H1 (cell line): Measurements from ENCODE around the gene CIITA. TPM values are rescaled to one million over a fixed set of nuclear protein-coding genes. Genes with fewer than 3 reads are reported as not detected.
"Not testable (repeated sequence)": the region's sequence is repeated elsewhere in the genome, so short reads cannot be mapped to it uniquely, and the experiment has no call there.

ENCODE experiments used
- CTCF ChIA-PET: fragments of 300-600 bp; sonication (Branson Sonifier 250); formaldehyde crosslinking; loops from one replicate; lab custom pipeline; 2021; ENCODE audit not compliant: partially characterized antibody; lab: Charles Lee
- POLR2A ChIA-PET: fragments of 300-600 bp; sonication (Branson Sonifier 250); formaldehyde crosslinking; loops from one replicate; lab custom pipeline; 2021; ENCODE audit warnings: inconsistent platforms; ENCODE audit not compliant: partially characterized antibody; lab: Charles Lee
- DNase-seq, 2 experiments: peaks; one replicate each; pipeline versions ENCODE4 v3.0.0 to v3.0.0-alpha.2; 2010 to 2022; ENCODE audit warnings: low spot score in 2 of 2, low read depth in 1 of 2, mixed read lengths in 1 of 2
- FAIRE-seq: peaks from 2 replicates; lab custom pipeline; 2011; peaks lifted over from hg19 to GRCh38; lab: Jason Lieb, UNC
- H2AFZ ChIP-seq: 2 replicates; pipeline ENCODE4 v1.8.1; 2012; ENCODE audit warnings: low read length, inconsistent platforms
- H2AK5ac ChIP-seq: 2 replicates; pipeline ENCODE4 v1.6.1; 2013; ENCODE audit warnings: low read depth, low read length
- H2BK120ac ChIP-seq: replicated peaks from 2 replicates; pipeline ENCODE3; 2013; ENCODE audit warnings: low read depth, low read length, inconsistent platforms
- H2BK12ac ChIP-seq: 2 replicates; pipeline ENCODE4 v1.6.1; 2013; ENCODE audit warnings: low read depth, low read length
- H2BK15ac ChIP-seq: 2 replicates; pipeline ENCODE4 v1.6.1; 2013; ENCODE audit warnings: low read length
- H2BK20ac ChIP-seq: 2 replicates; pipeline ENCODE4 v1.6.1; 2013; ENCODE audit warnings: low read length
- H2BK5ac ChIP-seq: 2 replicates; pipeline ENCODE4 v1.6.1; 2013; ENCODE audit warnings: low read depth, low read length
- H3K14ac ChIP-seq: 2 replicates; pipeline ENCODE4 v1.6.1; 2013; ENCODE audit warnings: inconsistent platforms; ENCODE audit not compliant: insufficient read length
- H3K18ac ChIP-seq: 2 replicates; pipeline ENCODE4 v1.6.1; 2013; ENCODE audit warnings: low read length; ENCODE audit errors: extremely low read depth
- H3K23ac ChIP-seq: 2 replicates; pipeline ENCODE4 v1.6.1; 2013; ENCODE audit warnings: inconsistent platforms; ENCODE audit not compliant: insufficient read length
- H3K23me2 ChIP-seq: 2 replicates; pipeline ENCODE4 v1.6.1; 2013; ENCODE audit warnings: low read depth, low read length
- H3K27ac ChIP-seq: 2 replicates; pipeline ENCODE4 v1.6.1; 2011; ENCODE audit warnings: low read depth, low read length, inconsistent platforms
- H3K27me3 ChIP-seq, 4 experiments: replicated peaks in 1 of 4; 1 replicate in 1 of 4; 2 replicates in 3 of 4; pipeline versions ENCODE4 v1.6.1 to v1.8.1; 2011 to 2013; ENCODE audit warnings: low read length in 3 of 4, mild to moderate bottlenecking in 3 of 4, inconsistent platforms in 2 of 4, mixed read lengths in 2 of 4, moderate library complexity in 1 of 4; ENCODE audit not compliant: control insufficient read depth in 3 of 4, insufficient read depth in 3 of 4; ENCODE audit errors: extremely low read depth in 1 of 4
- H3K36me3 ChIP-seq, 4 experiments: 2 replicates each; pipeline versions ENCODE4 v1.6.1 to v1.8.1; 2011 to 2013; ENCODE audit warnings: mild to moderate bottlenecking in 4 of 4, low read length in 3 of 4, moderate library complexity in 2 of 4, control low read depth in 1 of 4, inconsistent platforms in 1 of 4; ENCODE audit not compliant: insufficient read depth in 4 of 4, control insufficient read depth in 2 of 4
- H3K4ac ChIP-seq: replicated peaks from 2 replicates; pipeline ENCODE3; 2013; ENCODE audit warnings: low read length, low read depth, mixed read lengths, inconsistent platforms; ENCODE audit not compliant: insufficient read length
- H3K4me1 ChIP-seq, 4 experiments: replicated peaks in 1 of 4; 1 replicate in 1 of 4; 2 replicates in 3 of 4; pipeline versions ENCODE4 v1.6.1 to v1.8.1; 2011 to 2013; ENCODE audit warnings: low read length in 3 of 4, inconsistent platforms in 2 of 4, mixed read lengths in 1 of 4; ENCODE audit not compliant: insufficient read depth in 4 of 4, control insufficient read depth in 3 of 4
- H3K4me2 ChIP-seq, 2 experiments: 2 replicates each; pipeline versions ENCODE4 v1.6.1 to v1.8.1; 2011 to 2013; ENCODE audit warnings: low read depth in 2 of 2, low read length in 2 of 2, control low read depth in 1 of 2, inconsistent platforms in 1 of 2, mild to moderate bottlenecking in 1 of 2; ENCODE audit not compliant: insufficient read depth in 1 of 2
- H3K4me3 ChIP-seq, 4 experiments: fragments of 200-600, 300-600 bp in 1 of 4; sonication (generic), shearing (Covaris generic), sonication (Bioruptor Twin) in 1 of 4; 2 replicates each; pipeline versions ENCODE4 v1.5.1 to v1.8.1; 2011 to 2016; ENCODE audit warnings: low read length in 4 of 4, low read depth in 3 of 4, control low read depth in 2 of 4, inconsistent platforms in 2 of 4, mild to moderate bottlenecking in 2 of 4, mixed read lengths in 1 of 4, moderate library complexity in 1 of 4; ENCODE audit not compliant: insufficient read depth in 2 of 4; ENCODE audit errors: extremely low read depth in 1 of 4
- H3K56ac ChIP-seq: replicated peaks from 2 replicates; pipeline ENCODE3; 2013; ENCODE audit warnings: low read depth, mild to moderate bottlenecking, mixed read lengths, low read length, inconsistent platforms; ENCODE audit not compliant: insufficient read length
- H3K79me1 ChIP-seq: 2 replicates; pipeline ENCODE4 v1.6.1; 2013; ENCODE audit warnings: low read depth, low read length, control low read depth
- H3K79me2 ChIP-seq, 2 experiments: 2 replicates each; pipeline versions ENCODE4 v1.6.1 to v1.8.1; 2012 to 2013; ENCODE audit warnings: low read length in 2 of 2, mild to moderate bottlenecking in 2 of 2, inconsistent platforms in 1 of 2; ENCODE audit not compliant: insufficient read depth in 2 of 2, control insufficient read depth in 1 of 2
- H3K9ac ChIP-seq, 4 experiments: replicated peaks in 1 of 4; 1 replicate in 1 of 4; 2 replicates in 3 of 4; pipeline versions ENCODE4 v1.6.1 to v1.8.1; 2011 to 2013; ENCODE audit warnings: low read depth in 3 of 4, low read length in 3 of 4, control low read depth in 2 of 4, mild to moderate bottlenecking in 2 of 4, moderate library complexity in 2 of 4, inconsistent platforms in 1 of 4; ENCODE audit errors: extremely low read depth in 1 of 4
- H3K9me3 ChIP-seq, 2 experiments: 2 replicates each; pipeline versions ENCODE4 v1.6.1 to v1.8.1; 2012 to 2013; ENCODE audit warnings: mild to moderate bottlenecking in 2 of 2, moderate library complexity in 2 of 2, control low read depth in 1 of 2, inconsistent platforms in 1 of 2, low read depth in 1 of 2, low read length in 1 of 2, mixed read lengths in 1 of 2; ENCODE audit not compliant: insufficient read depth in 2 of 2
- H4K20me1 ChIP-seq, 2 experiments: replicated peaks in 1 of 2; 2 replicates each; pipeline versions ENCODE3 to v1.8.1; 2011 to 2013; ENCODE audit warnings: inconsistent platforms in 2 of 2, low read length in 2 of 2, mild to moderate bottlenecking in 1 of 2; ENCODE audit not compliant: insufficient read depth in 2 of 2, control insufficient read depth in 1 of 2
- H4K5ac ChIP-seq: 2 replicates; pipeline ENCODE4 v1.6.1; 2013; ENCODE audit warnings: low read length, low read depth, mixed read lengths, inconsistent platforms; ENCODE audit not compliant: insufficient read length
- H4K8ac ChIP-seq: 2 replicates; pipeline ENCODE4 v1.8.0; 2013; ENCODE audit warnings: mild to moderate bottlenecking, moderate library complexity, low read length, inconsistent platforms; ENCODE audit not compliant: insufficient read depth; ENCODE audit errors: extremely low read depth
- H4K91ac ChIP-seq: replicated peaks from 2 replicates; pipeline ENCODE3; 2013; ENCODE audit warnings: low read length, mixed read lengths, inconsistent platforms; ENCODE audit not compliant: insufficient read length
- WGBS, 2 experiments: shearing (Covaris generic) in 1 of 2; methylation state at CpG; one replicate each; pipeline versions ENCODE4 v1.1.6 to v1.1.7; 2013 to 2015; ENCODE audit warnings: low lambda C conversion rate in 2 of 2, mixed read lengths in 2 of 2, inconsistent platforms in 1 of 2, low coverage in 1 of 2, missing lambda C conversion rate in 1 of 2; ENCODE audit not compliant: insufficient replicate concordance in 2 of 2, insufficient coverage in 1 of 2, insufficient read length in 1 of 2; ENCODE audit errors: extremely low coverage in 1 of 2, missing lambda C conversion rate in 1 of 2; 5-methylcytosine and 5-hydroxymethylcytosine counted together
- polyA plus RNA-seq, 7 experiments: library from polyadenylated mRNA; depleted of rRNA in 3 of 7; stranded (reverse) in 5 of 7; unstranded in 2 of 7; fragments of >200 nt in 5 of 7; fragments of 200-250 nt in 2 of 7; gene quantifications; 1 replicate in 5 of 7; 2 replicates in 1 of 7; 4 replicates in 1 of 7; pipeline versions ENCODE4 v1.2.1 to v1.2.3, GENCODE V29; 2011 to 2013; ENCODE audit warnings: missing spikeins in 2 of 7, mixed read lengths in 2 of 7
- total RNA-seq: library from RNA; stranded (reverse); fragmentation: NEBNext Ultra II Directional; extraction: Animal tissue kit (Norgen Biotek cat#: 25700); gene quantifications from 2 replicates; pipeline ENCODE4 v1.2.1, GENCODE V29; 2021

CIITA gene
- total and polyA plus RNA-seq, 2 of the 8 experiments (the other 6 are each of a cell fraction or from before 2014, with no cell fraction given), result 0.07 to 0.17 TPM

- H3K56ac ChIP-seq, H3K36me3 ChIP-seq, H3K9me3 ChIP-seq, H3K23me2 ChIP-seq, H2BK120ac ChIP-seq, H3K4me3 ChIP-seq, H2BK5ac ChIP-seq, H2AK5ac ChIP-seq, H4K8ac ChIP-seq, H3K4me2 ChIP-seq, H3K4ac ChIP-seq, H3K14ac ChIP-seq, H4K20me1 ChIP-seq, H3K4me1 ChIP-seq, POLR2A ChIA-PET, H3K79me2 ChIP-seq, H4K5ac ChIP-seq, H2AFZ ChIP-seq, H3K79me1 ChIP-seq, H3K9ac ChIP-seq, H4K91ac ChIP-seq, H3K27ac ChIP-seq, H3K23ac ChIP-seq, FAIRE-seq, DNase-seq, H3K18ac ChIP-seq, H2BK15ac ChIP-seq, H3K27me3 ChIP-seq, H2BK20ac ChIP-seq, H2BK12ac ChIP-seq: not testable (repeated sequence)
- CTCF ChIA-PET, result interaction anchor here (1.0 to 1.7 kb wide), 2 partner anchors 12 to 460 kb away, joined by 3 read pairs; no protein-coding TSS in a partner anchor
- 83% methylated on average over 18 of the region's 18 CpGs; no CpG with 5 or more reads in 1 of the 2 experiments for WGBS, 2 experiments
Observed at GRCh38 chr16:10829390-10830098, 47.5 kb upstream of the CIITA start.

DNA sequence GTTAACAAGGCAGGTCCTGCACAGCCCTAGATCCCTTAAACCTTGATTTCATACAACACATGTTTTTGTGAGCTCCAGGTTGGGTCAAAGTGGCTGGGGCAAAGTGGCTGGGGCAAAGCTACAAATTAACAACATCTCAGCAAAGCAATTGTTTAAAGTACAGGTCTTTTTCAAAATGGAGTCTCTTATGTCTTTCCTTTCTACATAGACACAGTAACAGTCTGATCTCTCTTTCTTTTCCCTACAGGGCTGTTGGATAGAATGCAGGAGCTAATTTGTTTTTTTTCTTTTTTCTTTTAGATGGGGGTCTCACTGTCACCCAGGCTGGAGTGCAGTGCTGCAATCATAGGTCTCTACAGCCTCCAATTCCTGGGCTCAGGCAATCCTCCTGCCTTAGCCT, 46.8 kb upstream of the CIITA start:
- H3K4ac ChIP-seq, H3K4me3 ChIP-seq, H3K79me2 ChIP-seq, H3K14ac ChIP-seq, H2BK15ac ChIP-seq, H3K27ac ChIP-seq, H3K9me3 ChIP-seq, H2BK5ac ChIP-seq, H3K27me3 ChIP-seq, H3K23me2 ChIP-seq, H2BK120ac ChIP-seq, H3K4me2 ChIP-seq, H3K18ac ChIP-seq, H3K56ac ChIP-seq, H3K9ac ChIP-seq, DNase-seq, H3K79me1 ChIP-seq, H4K20me1 ChIP-seq, H3K4me1 ChIP-seq, H2BK20ac ChIP-seq, H4K5ac ChIP-seq, H2AK5ac ChIP-seq, FAIRE-seq, H2AFZ ChIP-seq, H2BK12ac ChIP-seq, POLR2A ChIA-PET, H3K23ac ChIP-seq, H3K36me3 ChIP-seq, H4K91ac ChIP-seq: not testable (repeated sequence)
- CTCF ChIA-PET, result interaction anchor here (1.0 kb wide), 2 partner anchors 49 to 461 kb away, joined by 3 read pairs; no protein-coding TSS in a partner anchor
- peak overlapping the region; percentile 18; the same call in 1 of the 2 replicates for H4K8ac ChIP-seq
